HepG2 (cell line): ENCODE data around the gene COQ3. TPM values are rescaled to one million over a fixed set of nuclear protein-coding genes. Genes with fewer than 3 reads are reported as not detected.

Experiments
- ATAC-seq: fragments of 200-7000 bp; cut with Tn5 transposase; 3 replicates; pipeline ENCODE4 v1.9.1; 2020; ENCODE audit warnings: mild to moderate bottlenecking, moderate library complexity
- BruUV-seq: library from RNA; stranded (reverse); fragments of 400-500 nt; replicated peaks from 2 replicates; lab custom pipeline; 2021; lab: Mats Ljungman, UMichigan
- CTCF ChIA-PET: fragments of 300-600 bp; formaldehyde crosslinking; extraction: SDS; loops from one replicate; lab custom pipeline; 2021; ENCODE audit warnings: low total read pairs, inconsistent platforms, low intra/inter-chr PET ratio; lab: Yijun Ruan, JAX
- POLR2A ChIA-PET: fragments of 350-600 bp; sonication (Branson Sonifier 250); formaldehyde crosslinking; loops from one replicate; lab custom pipeline; 2020; ENCODE audit warnings: antibody characterized with exemption, inconsistent platforms; lab: Yijun Ruan, JAX
- DNase-seq: peaks from one replicate; pipeline ENCODE4 v3.0.0-alpha.2; 2015; ENCODE audit warnings: low spot score
- FAIRE-seq: peaks from 3 replicates; lab custom pipeline; 2011; peaks lifted over from hg19 to GRCh38; lab: Jason Lieb, UNC
- H2AFZ ChIP-seq: one replicate; pipeline ENCODE4 v1.6.1; 2011; ENCODE audit warnings: low read length, inconsistent platforms
- H3K27ac ChIP-seq: fragments of 300-600 bp; 3 replicates; pipeline ENCODE4 v1.8.0; 2011; ENCODE audit warnings: mixed run types, mild to moderate bottlenecking, mixed read lengths, low read length, inconsistent platforms; ENCODE audit not compliant: insufficient read depth; ENCODE audit errors: extremely low read length
- H3K27me3 ChIP-seq, 2 experiments: fragments of 200-600 bp in 1 of 2; 2 replicates in 1 of 2; 3 replicates in 1 of 2; pipeline versions ENCODE4 v1.6.0 to v1.8.0; 2011; ENCODE audit warnings: low read length in 2 of 2, mild to moderate bottlenecking in 2 of 2, moderate library complexity in 2 of 2, inconsistent platforms in 1 of 2; ENCODE audit not compliant: insufficient read depth in 2 of 2, control insufficient read depth in 1 of 2
- H3K36me3 ChIP-seq, 2 experiments: fragments of 200-600 bp in 1 of 2; replicated peaks in 1 of 2; 2 replicates in 1 of 2; 3 replicates in 1 of 2; pipeline versions ENCODE4 v1.5.1 to v1.8.0; 2011; ENCODE audit warnings: low read length in 2 of 2, inconsistent platforms in 1 of 2; ENCODE audit not compliant: insufficient read depth in 2 of 2, control insufficient read depth in 1 of 2
- H3K4me1 ChIP-seq: 2 replicates; pipeline ENCODE4 v1.5.1; 2012; ENCODE audit warnings: low read length, inconsistent platforms; ENCODE audit not compliant: insufficient read depth
- H3K4me2 ChIP-seq: 2 replicates; pipeline ENCODE4 v1.6.0; 2011; ENCODE audit warnings: low read depth, low read length, inconsistent platforms
- H3K4me3 ChIP-seq, 3 experiments: fragments of 200-600 bp in 1 of 3; sonication (generic), shearing (Covaris generic) in 1 of 3; replicated peaks in 1 of 3; 2 replicates each; pipeline ENCODE4 v1.5.1; 2011 to 2016; ENCODE audit warnings: low read length in 3 of 3, inconsistent platforms in 2 of 3, low read depth in 2 of 3, mild to moderate bottlenecking in 2 of 3, control low read depth in 1 of 3, mixed read lengths in 1 of 3; ENCODE audit not compliant: insufficient read depth in 1 of 3
- H3K79me2 ChIP-seq: one replicate; pipeline ENCODE4 v1.6.1; 2011; ENCODE audit warnings: low read length, inconsistent platforms; ENCODE audit not compliant: insufficient read depth
- H3K9ac ChIP-seq: 2 replicates; pipeline ENCODE4 v1.6.0; 2011; ENCODE audit warnings: mild to moderate bottlenecking, low read depth, low read length, inconsistent platforms; ENCODE audit not compliant: insufficient read depth
- H3K9me3 ChIP-seq: 2 replicates; pipeline ENCODE4 v1.5.1; 2012; ENCODE audit warnings: mild to moderate bottlenecking, low read length
- H4K20me1 ChIP-seq: 2 replicates; pipeline ENCODE4 v1.6.0; 2011; ENCODE audit warnings: inconsistent platforms, mild to moderate bottlenecking, low read length, moderate library complexity; ENCODE audit not compliant: insufficient read depth
- HNRNPLL ChIP-seq: fragments of 200-400 bp; formaldehyde crosslinking; IDR thresholded peaks from 2 replicates; pipeline ENCODE4 v1.6.1; 2017; ENCODE audit warnings: mild to moderate bottlenecking, low read depth, low read length; ENCODE audit not compliant: poor library complexity, severe bottlenecking
- KDM6A ChIP-seq: IDR thresholded peaks from 2 replicates; pipeline ENCODE4 v1.6.1; 2016; ENCODE audit warnings: low read depth
- PHB2 ChIP-seq: fragments of 450-650 bp; IDR thresholded peaks from 2 replicates; pipeline ENCODE4 v1.6.1; 2018; ENCODE audit not compliant: partially characterized antibody
- RFXAP ChIP-seq: sonication (generic); formaldehyde crosslinking; IDR thresholded peaks from 2 replicates; pipeline ENCODE4 v1.4.0; 2020; ENCODE audit warnings: missing genetic modification reagents, borderline replicate concordance
- SRSF9 ChIP-seq: fragments of 200-400 bp; formaldehyde crosslinking; IDR thresholded peaks from 2 replicates; pipeline ENCODE4 v1.6.1; 2018; ENCODE audit warnings: borderline replicate concordance, mild to moderate bottlenecking, low read depth, low read length; ENCODE audit not compliant: insufficient read depth, poor library complexity, severe bottlenecking
- ZNF446 ChIP-seq: sonication (generic); formaldehyde crosslinking; IDR thresholded peaks from 2 replicates; pipeline ENCODE4 v1.5.0; 2020; ENCODE audit warnings: mild to moderate bottlenecking, missing genetic modification reagents
- ZNF761 ChIP-seq: sonication (generic); formaldehyde crosslinking; conservative IDR thresholded peaks from 2 replicates; pipeline ENCODE4 v1.4.0; 2020; ENCODE audit warnings: mild to moderate bottlenecking, missing genetic modification reagents
- WGBS: methylation state at CpG from one replicate; pipeline ENCODE4 v1.1.6; 2017; ENCODE audit warnings: low lambda C conversion rate; 5-methylcytosine and 5-hydroxymethylcytosine counted together
- in situ Hi-C: cut with HindIII; loops from 2 replicates; pipeline ENCODE4 v1.10.0; 2017; ENCODE audit warnings: low pct_unique_long_range_greater_than_20kb; ENCODE audit not compliant: extremely low pct_ligation_motif_present
- intact Hi-C: fragments of 100-400 bp; cut with micrococcal nuclease; formaldehyde crosslinking; loops from one replicate; pipeline ENCODE4 v1.10.0; 2022; ENCODE audit not compliant: unreplicated experiment
- polyA plus RNA-seq, 8 experiments: library from polyadenylated mRNA; depleted of rRNA in 3 of 8; stranded (reverse) in 7 of 8; unstranded in 1 of 8; fragments of >200 nt; fragmentation: Illumina TruSeq in 4 of 8; extraction: Trizol in 4 of 8; gene quantifications; 2 replicates each; pipeline versions ENCODE4 v1.2.1 to v1.2.3, GENCODE V29; 2011 to 2016; ENCODE audit warnings: low read depth in 4 of 8, missing spikeins in 1 of 8, mixed read lengths in 1 of 8; ENCODE audit not compliant: insufficient read depth in 1 of 8
- total RNA-seq, 5 experiments: library from RNA; depleted of rRNA; stranded (reverse); fragments of >200 nt; fragmentation: Illumina TruSeq; extraction: Trizol; gene quantifications; 2 replicates each; pipeline ENCODE4 v1.2.3, GENCODE V29; 2016; ENCODE audit warnings: low read depth in 1 of 5

COQ3 gene
- total and polyA plus RNA-seq, 2 of the 13 experiments (the other 11 are each of a cell fraction or from before 2014, with no cell fraction given) = 5.3 to 20.5 TPM

DNA sequence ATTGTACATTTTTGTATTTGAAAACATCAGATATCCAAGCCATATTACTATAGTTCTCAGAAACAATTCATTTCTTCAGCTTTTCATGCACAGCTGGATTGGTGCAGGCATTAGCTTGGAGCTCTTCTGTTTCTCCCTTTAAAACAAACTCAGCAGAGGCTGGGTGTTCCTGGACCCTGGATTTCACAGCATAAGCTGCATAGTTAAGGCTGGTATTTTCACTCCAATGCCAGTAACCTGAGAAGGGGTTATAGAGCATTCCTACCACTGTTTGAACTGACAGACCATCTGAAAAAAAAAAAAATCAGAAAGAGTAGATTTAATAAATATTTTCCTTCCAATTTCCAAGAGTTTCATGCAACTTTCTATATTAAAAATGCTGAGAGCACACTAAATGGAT lies 24.5 kb downstream of the COQ3 start:
- ChIA-PET POLR2A (interaction anchor here (1.1 to 1.6 kb wide), 2 partner anchors 24 to 56 kb away, joined by 3 read pairs; no protein-coding TSS in a partner anchor), CTCF (no interaction called here)
- in situ Hi-C loops = no loop called here
- intact Hi-C loops = no loop called here
- Histone ChIP-seq H3K9ac (no peak overlapping the region), H4K20me1 (no peaks in the 10 kb centered on the region), H3K36me3 (no peaks in the 10 kb centered on the region), H3K4me1 (no peaks in the 10 kb centered on the region), H3K27ac (no peak overlapping the region), H3K79me2 (no peaks in the 10 kb centered on the region), H3K27me3 (no peaks in the 10 kb centered on the region), H3K9me3 (no peaks in the 10 kb centered on the region), H2AFZ (no peak overlapping the region), H3K4me2 (no peak overlapping the region), H3K4me3 (no peak overlapping the region)
- DNase-seq = no peak
- TF ChIP-seq ZNF446 (no peak), RFXAP (CRISPR knock-in tag) (no peak)
- ATAC-seq = no peak
- no peak for FAIRE-seq
- BruUV-seq = no TSS peak

GRCh38 chr6:99366852-99367251 lies 27.1 kb downstream of the COQ3 start:
- in situ Hi-C loops (no loop called here), intact Hi-C loops (no loop called here)
- FAIRE-seq (no peak), ATAC-seq (no peak), DNase-seq (no peak)
- Histone ChIP-seq H3K4me3 (no peak overlapping the region), H3K27ac (no peak overlapping the region), H3K36me3 (no peaks in the 10 kb centered on the region), H3K4me1 (no peaks in the 10 kb centered on the region), H3K9ac (no peak overlapping the region), H3K9me3 (no peaks in the 10 kb centered on the region), H3K4me2 (no peak overlapping the region), H3K27me3 (no peaks in the 10 kb centered on the region), H3K79me2 (no peaks in the 10 kb centered on the region), H2AFZ (no peak overlapping the region), H4K20me1 (no peaks in the 10 kb centered on the region)
- ChIA-PET CTCF (no interaction called here), POLR2A (no interaction called here)
- TF ChIP-seq SRSF9 (no peak), ZNF761 (no peak), PHB2 (no peak), HNRNPLL (no peak), KDM6A (CRISPR knock-in tag) (no peak)
- BruUV-seq = no TSS peak
- WGBS = 66% methylated on average over 2 of the region's 2 CpGs
